MCF 10A (cell line): ENCODE measurements around the gene NAA60. TPM values are rescaled to one million over a fixed set of nuclear protein-coding genes. Genes with fewer than 3 reads are reported as not detected.
A peak's percentile ranks its signal among the peaks of the same experiment; 100 is the strongest.

Source experiments
- Bru-seq: library from RNA; stranded (reverse); fragments of 400-500 nt; gene quantifications from one replicate; lab custom pipeline; 2021; lab: Mats Ljungman, UMichigan
- BruChase-seq, 2 experiments: library from RNA; stranded (reverse); fragments of 400-500 nt; gene quantifications; one replicate each; lab custom pipeline; 2021; lab: Mats Ljungman, UMichigan
- BruUV-seq: library from RNA; stranded (reverse); fragments of 400-500 nt; replicated peaks from 2 replicates; lab custom pipeline; 2021; lab: Mats Ljungman, UMichigan
- CTCF ChIA-PET: fragments of 300-600 bp; sonication (Branson Sonifier 250); formaldehyde crosslinking; extraction: SDS; loops from one replicate; lab custom pipeline; 2021; ENCODE audit warnings: antibody characterized with exemption, inconsistent platforms; lab: Yijun Ruan, JAX
- POLR2A ChIA-PET: fragments of 300-600, 350-650 bp; sonication (Branson Sonifier 250); formaldehyde crosslinking; extraction: SDS; loops from one replicate; lab custom pipeline; 2020; ENCODE audit warnings: antibody characterized with exemption, inconsistent platforms; lab: Yijun Ruan, JAX
- DNase-seq: peaks from one replicate; pipeline ENCODE4 v3.0.0-alpha.2; 2018; ENCODE audit not compliant: unreplicated experiment
- H3K27ac Mint-ChIP-seq: one replicate; pipeline ENCODE4 v1.8.0; 2022; ENCODE audit warnings: mild to moderate bottlenecking, low read depth, mixed read lengths; ENCODE audit not compliant: unreplicated experiment
- H3K27me3 Mint-ChIP-seq: one replicate; pipeline ENCODE4 v1.8.0; 2022; ENCODE audit warnings: mixed read lengths; ENCODE audit not compliant: insufficient read depth, unreplicated experiment
- H3K36me3 Mint-ChIP-seq: one replicate; pipeline ENCODE4 v1.8.0; 2022; ENCODE audit warnings: mild to moderate bottlenecking, moderate library complexity, mixed read lengths; ENCODE audit not compliant: insufficient read depth, unreplicated experiment
- H3K4me1 Mint-ChIP-seq: one replicate; pipeline ENCODE4 v1.8.0; 2022; ENCODE audit warnings: mixed read lengths; ENCODE audit not compliant: insufficient read depth, unreplicated experiment
- H3K4me3 Mint-ChIP-seq: one replicate; pipeline ENCODE4 v1.8.0; 2022; ENCODE audit warnings: mild to moderate bottlenecking, moderate library complexity, mixed read lengths; ENCODE audit not compliant: unreplicated experiment
- H3K9me3 Mint-ChIP-seq: one replicate; pipeline ENCODE4 v1.8.0; 2022; ENCODE audit warnings: mixed read lengths; ENCODE audit not compliant: unreplicated experiment
- CTCF ChIP-seq: fragments of 200-600 bp; IDR thresholded peaks from one replicate; pipeline ENCODE4 v1.8.0; 2022; ENCODE audit warnings: antibody characterized with exemption, mild to moderate bottlenecking; ENCODE audit not compliant: unreplicated experiment
- intact Hi-C: fragments of 100-400 bp; cut with micrococcal nuclease; formaldehyde crosslinking; loops from 2 replicates; pipeline ENCODE4 v1.14.1; 2022
- long read RNA-seq: library from polyadenylated mRNA; stranded (forward); transcript quantifications from one replicate; pipeline ENCODE4 v2.0.0, GENCODE V29; 2022
- total RNA-seq: library from RNA; stranded (reverse); gene quantifications from 2 replicates; pipeline ENCODE4 v1.2.3, GENCODE V29; 2022

The NAA60 gene
- total RNA-seq, result 38.6 and 40.8 TPM in 2 replicates
- percentile 67 among the genes with signal in this experiment for Bru-seq, nascent RNA
- BruChase-seq, experiment 1, labeled RNA remaining after a 6-hour chase, result percentile 89 among the genes with signal in this experiment
- BruChase-seq, experiment 2, labeled RNA remaining after a 2-hour chase, result percentile 85 among the genes with signal in this experiment
- long read RNA-seq, transcript NAA60-214 (6 exons, 2,931 nt), result minor isoform, 5 of 71 reads
- long read RNA-seq, transcript NAA60-229 (7 exons, 2,531 nt), result major isoform, 29 of 71 reads
- long read RNA-seq, transcript NAA60-203 (7 exons, 2,619 nt), result minor isoform, 13 of 71 reads
- long read RNA-seq, transcript NAA60-234 (2 exons, 578 nt), result minor isoform, 5 of 71 reads
- long read RNA-seq, partial matches to known transcripts, result 6 of 71 reads
- long read RNA-seq, other reads (novel, unspliced or antisense), result 11 of 71 reads

GRCh38 chr16:3443108-3444031 is at the start of gene NAA60, which contains the start of gene ZNF597:
Gene NAA60 (plus strand): TSS chr16:3443680. CDS start chr16:3476228, 32,548 bp downstream.
Gene ZNF597 (minus strand): TSS chr16:3443504. CDS start chr16:3443153, 351 bp downstream.
- no peak for TF ChIP-seq CTCF
- POLR2A ChIA-PET, result interaction anchor here (0.6 to 2.7 kb wide), 20 partner anchors 8 to 1019 kb away, joined by 3 to 53 read pairs (median 4); partner anchors contain the start of genes ZNF174, ZNF200, ZNF213 and ZNF263
- CTCF ChIA-PET, result interaction anchor here (0.7 to 1.2 kb wide), 5 partner anchors 9 to 385 kb away, joined by 3 read pairs; no protein-coding TSS in a partner anchor
- peak; percentile 93 for DNase-seq
- no TSS peak for BruUV-seq
- Mint-ChIP-seq H3K4me1 (no peaks in the 10 kb centered on the region), H3K9me3 (peaks cover 7% of the 10 kb centered on the region), H3K27me3 (no peaks in the 10 kb centered on the region), H3K36me3 (peaks cover 54% of the 10 kb centered on the region), H3K4me3 (peak within 1 kb of the TSS; percentile 87), H3K27ac (peak within 1 kb of the TSS; percentile 96)
- intact Hi-C loops, result no loop called here

GRCh38 chr16:3400446-3400778 is 43.1 kb upstream of the NAA60 start:
- Mint-ChIP-seq H3K36me3 (peaks cover 57% of the 10 kb centered on the region), H3K4me1 (peaks cover 12% of the 10 kb centered on the region), H3K9me3 (peaks cover 30% of the 10 kb centered on the region), H3K27ac (peak overlapping the region; percentile 91), H3K27me3 (no peaks in the 10 kb centered on the region), H3K4me3 (peak overlapping the region; percentile 92)
- TF ChIP-seq CTCF, result no peak
- ChIA-PET CTCF (interaction anchor here (0.6 to 1.1 kb wide), 3 partner anchors 17 to 89 kb away, joined by 3 to 4 read pairs (median 3); no protein-coding TSS in a partner anchor), POLR2A (interaction anchor here (0.5 to 4.2 kb wide), 23 partner anchors 8 to 250 kb away, joined by 3 to 53 read pairs (median 5); partner anchors contain the start of genes NAA60, TIGD7, ZNF263 and ZNF597)
- intact Hi-C loops, result loop anchor here (2.0 kb wide), 2 partner anchors 58 to 218 kb away; no protein-coding TSS in a partner anchor
- TSS peak; percentile 64 for BruUV-seq
- no peak for DNase-seq

- H3K36me3 Mint-ChIP-seq, result peaks cover 57% of the 10 kb centered on the region
- peak within 1 kb of the TSS; percentile 92 for H3K4me3 Mint-ChIP-seq
These were observed 42.4 kb upstream of the NAA60 start, which contains the start of the genes ZNF174 and ZSCAN32 for GRCh38 chr16:3400779-3401688. Gene ZNF174 (plus strand): TSS chr16:3401215. CDS start chr16:3402005, 790 bp downstream. Gene ZSCAN32 (minus strand): TSS chr16:3401004. CDS start chr16:3397557, 3,447 bp downstream.

More at GRCh38 chr16:3400779-3401688, 42.4 kb upstream of the NAA60 start, which contains the start of the genes ZNF174 and ZSCAN32:
- no peak for TF ChIP-seq CTCF
- Mint-ChIP-seq H3K4me1 (peaks cover 11% of the 10 kb centered on the region), H3K27me3 (no peaks in the 10 kb centered on the region), H3K9me3 (peaks cover 26% of the 10 kb centered on the region), H3K27ac (peak within 1 kb of the TSS; percentile 91)
- TSS peak; percentile 54 for BruUV-seq
- peak; percentile 99 for DNase-seq
- ChIA-PET POLR2A (interaction anchor here (0.5 to 4.2 kb wide), 30 partner anchors 8 to 267 kb away, joined by 3 to 53 read pairs (median 4); partner anchors contain the start of genes NAA60, TIGD7, ZNF213 and ZNF263), CTCF (interaction anchor here (0.6 to 1.1 kb wide), 4 partner anchors 17 to 90 kb away, joined by 3 to 4 read pairs (median 3); no protein-coding TSS in a partner anchor)
- intact Hi-C loops, result loop anchor here (2.0 kb wide), 2 partner anchors 58 to 218 kb away; no protein-coding TSS in a partner anchor
